ENCODE results near the gene WDFY2. TPM values are rescaled to one million over a fixed set of nuclear protein-coding genes. Genes with fewer than 3 reads are reported as not detected.
A peak's percentile ranks its signal among the peaks of the same experiment; 100 is the strongest.
"Not testable (repeated sequence)": the region's sequence is repeated elsewhere in the genome, so short reads cannot be mapped to it uniquely, and the experiment has no call there.

Gene WDFY2
- total and polyA plus RNA-seq, 8 donors, result 11.4 to 25.2 (median 17.2) TPM

GRCh38 chr13:51689663-51689996 lies 105.4 kb downstream of the WDFY2 start:
- no peak for DNase-seq
- H3K27ac ChIP-seq, result peak overlapping the region in 3 of 4 donors; percentile 5 to 52 (median 19)
- H3K9me3 ChIP-seq, result no peaks in the 10 kb centered on the region
- no peaks in the 10 kb centered on the region for H3K36me3 ChIP-seq
- TF ChIP-seq CTCF (IDR thresholded peaks at IDR 0.05), result no peak
- no peak overlapping the region for H3K4me3 ChIP-seq
- H3K27me3 ChIP-seq, result no peaks in the 10 kb centered on the region
- peak in 3 of 4 donors; percentile 49 to 83 (median 80) for ATAC-seq
- H3K4me1 ChIP-seq, result peaks cover 0 to 3% (median 0%) of the 10 kb centered on the region in 3 donors
- intact Hi-C loops (cut with DNase I), result no loop called here
- WGBS, 2 donors, result 34 to 43% methylated on average over 2 of the region's 2 CpGs
- FAIRE-seq, result no peak

GRCh38 chr13:51695677-51696076 lies 111.4 kb downstream of the WDFY2 start:
- ATAC-seq; H3K9me3 ChIP-seq; H3K36me3 ChIP-seq; intact Hi-C loops (cut with DNase I); DNase-seq; H3K4me3 ChIP-seq; FAIRE-seq; H3K27me3 ChIP-seq; H3K4me1 ChIP-seq; H3K27ac ChIP-seq: not testable (repeated sequence)
- 87 to 95% methylated on average over 8 of the region's 8 CpGs for WGBS, 2 donors

- no peak for TF ChIP-seq CTCF (IDR thresholded peaks at IDR 0.05)
- Histone ChIP-seq H3K27ac (no peak overlapping the region), H3K27me3 (no peaks in the 10 kb centered on the region), H3K9me3 (no peaks in the 10 kb centered on the region), H3K4me1 (peaks cover 0 to 5% (median 3%) of the 10 kb centered on the region in 3 donors), H3K4me3 (no peak overlapping the region), H3K36me3 (no peaks in the 10 kb centered on the region)
- FAIRE-seq (no peak), ATAC-seq (no peak), DNase-seq (no peak)
- WGBS, 2 donors, result 94 to 97% methylated on average over 4 of the region's 4 CpGs
- intact Hi-C loops (cut with DNase I), result no loop called here
These were observed 112.9 kb downstream of the WDFY2 start for GRCh38 chr13:51697181-51697580.

- peak in 2 of 4 donors; percentile 41 to 44 for ATAC-seq
- 36 to 53% methylated on average over 2 of the region's 2 CpGs for WGBS, 2 donors
- DNase-seq, result no peak
- TF ChIP-seq CTCF (IDR thresholded peaks at IDR 0.05), result no peak
- no peaks in the 10 kb centered on the region for H3K27me3 ChIP-seq
- peaks cover 0 to 5% (median 3%) of the 10 kb centered on the region in 3 donors for H3K4me1 ChIP-seq
- H3K36me3 ChIP-seq, result no peaks in the 10 kb centered on the region
- no peak overlapping the region for H3K4me3 ChIP-seq
- no peaks in the 10 kb centered on the region for H3K9me3 ChIP-seq
- intact Hi-C loops (cut with DNase I), result no loop called here
- no peak overlapping the region for H3K27ac ChIP-seq
- FAIRE-seq, result no peak
These were observed 113.6 kb downstream of the WDFY2 start for GRCh38 chr13:51697855-51698254.

GRCh38 chr13:51698352-51698751 lies 114.1 kb downstream of the WDFY2 start:
- intact Hi-C loops (cut with DNase I), result no loop called here
- no peak overlapping the region for H3K4me3 ChIP-seq
- DNase-seq (no peak), ATAC-seq (peak in 1 of 4 donors; percentile 47), FAIRE-seq (no peak)
- peaks cover 0 to 5% (median 3%) of the 10 kb centered on the region in 3 donors for H3K4me1 ChIP-seq
- TF ChIP-seq CTCF (IDR thresholded peaks at IDR 0.05), result no peak
- H3K27ac ChIP-seq, result no peak overlapping the region
- H3K9me3 ChIP-seq, result no peaks in the 10 kb centered on the region
- 39 to 43% methylated on average over 3 of the region's 3 CpGs for WGBS, 2 donors
- no peaks in the 10 kb centered on the region for H3K27me3 ChIP-seq
- no peaks in the 10 kb centered on the region for H3K36me3 ChIP-seq

Data from pancreas (tissue), 10 donors.